ENCODE results near the gene MEA1.
"Not testable (repeated sequence)": the region's sequence is repeated elsewhere in the genome, so short reads cannot be mapped to it uniquely, and the experiment has no call there.

MEA1 gene

GRCh38 chr6:43006251-43006650 lies 7.5 kb downstream of the MEA1 start:
- DNase-seq = no peak

DNA sequence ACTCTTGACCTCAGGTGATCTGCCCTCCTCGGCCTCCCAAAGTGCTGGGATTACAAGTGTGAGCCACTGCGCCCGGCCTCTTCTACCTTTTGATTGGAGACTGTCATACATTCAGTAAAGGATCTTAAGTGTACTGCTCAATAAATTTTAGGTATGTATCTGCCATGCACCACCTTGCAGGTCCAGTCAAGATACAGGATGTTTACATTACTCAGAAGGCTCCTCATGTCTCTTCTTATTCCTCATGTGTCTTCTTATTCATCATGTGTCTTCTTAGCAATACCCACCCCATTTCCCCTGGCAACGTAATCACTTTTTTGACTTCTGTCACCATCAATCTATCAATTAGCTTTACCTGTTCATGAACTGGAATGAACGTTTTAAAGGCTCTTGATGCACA lies 7.9 kb downstream of the MEA1 start:
- no peak for DNase-seq

GRCh38 chr6:43001843-43002242 lies 11.9 kb downstream of the MEA1 start:
- DNase-seq = no peak

DNA sequence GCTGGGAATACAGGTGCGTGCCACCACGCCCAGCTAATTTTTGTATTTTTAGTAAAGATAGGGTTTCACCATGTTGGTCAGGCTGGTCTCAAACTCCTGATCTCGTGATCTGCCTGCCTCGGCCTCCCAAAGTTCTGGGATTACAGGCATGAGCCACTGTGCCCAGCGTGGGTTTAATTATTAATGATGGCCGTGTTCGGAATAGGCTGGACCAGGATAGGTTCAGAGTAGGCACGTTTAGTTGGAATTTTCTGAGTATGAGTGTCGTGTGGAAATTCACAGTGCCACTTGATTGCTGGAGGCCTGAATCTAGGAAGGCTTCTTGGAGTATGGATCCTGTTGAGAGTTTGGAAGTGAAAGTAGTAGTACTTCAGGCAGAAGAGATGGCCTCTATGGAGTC lies 15.5 kb downstream of the MEA1 start:
- DNase-seq = not testable (repeated sequence)

DNA sequence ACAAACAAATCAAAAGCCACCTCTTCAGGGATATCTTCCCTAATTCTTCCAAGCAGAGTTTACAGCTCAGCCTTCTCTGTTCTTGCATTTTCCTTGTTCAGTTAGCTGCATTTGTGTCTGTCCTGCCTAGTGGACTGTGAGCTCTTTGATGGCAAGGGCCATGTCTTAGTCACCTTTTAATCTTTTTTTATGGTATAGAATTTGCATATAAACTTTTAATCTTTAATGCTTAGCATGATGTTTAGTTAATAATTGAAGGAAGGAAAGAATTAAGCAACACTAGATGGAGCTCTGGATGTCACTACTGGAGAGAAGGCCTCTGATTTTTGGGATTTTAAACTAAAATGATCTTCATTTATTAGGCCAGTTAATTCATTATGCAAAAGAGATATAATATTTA lies 17.2 kb downstream of the MEA1 start:
- DNase-seq = no peak

DNA sequence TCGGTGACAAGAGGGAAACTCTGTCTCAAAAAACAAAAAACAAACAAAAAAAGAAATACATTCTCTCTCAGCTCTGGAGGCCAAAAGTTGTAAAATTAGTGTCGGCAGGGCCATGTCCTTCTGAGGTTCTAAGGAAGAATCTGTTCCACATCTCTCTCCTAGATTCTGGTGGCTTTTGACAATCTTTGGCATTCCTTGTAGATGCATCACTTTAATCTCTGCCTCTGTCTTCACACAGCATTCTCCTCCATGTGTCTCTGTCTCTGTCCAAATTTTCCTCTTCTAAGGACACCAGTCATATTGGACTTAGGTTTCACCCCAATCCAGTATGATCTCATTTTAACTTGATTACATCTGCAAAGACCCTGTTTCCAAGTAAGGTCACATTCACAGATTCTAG lies 20.3 kb downstream of the MEA1 start:
- DNase-seq = no peak

DNA sequence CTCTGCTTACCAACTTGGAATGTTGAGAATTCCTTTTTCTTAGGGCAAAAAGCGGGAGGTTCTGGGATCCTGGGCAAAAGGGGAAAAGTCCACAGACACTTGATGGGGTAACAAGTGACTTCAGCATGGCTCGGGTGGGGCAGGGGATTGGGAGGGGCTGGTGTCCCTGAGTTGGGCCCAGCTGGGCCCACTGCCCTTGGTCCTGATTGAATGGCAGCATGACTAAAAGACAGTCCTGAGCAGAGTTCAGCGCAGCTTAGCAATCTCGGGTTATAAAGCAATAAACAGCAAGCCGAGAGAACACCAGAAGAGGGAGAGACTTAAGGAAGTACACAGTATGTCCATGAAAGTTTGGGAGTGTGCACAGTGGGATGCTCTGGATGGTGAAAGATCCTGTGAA lies 23.8 kb downstream of the MEA1 start:
- DNase-seq = no peak

GRCh38 chr6:42988486-42989020 lies 25.2 kb downstream of the MEA1 start:
- DNase-seq = no peak

- no peak for DNase-seq
Measured at GRCh38 chr6:42987533-42988451, 26.0 kb downstream of the MEA1 start.

GRCh38 chr6:42984924-42985475 lies 28.7 kb downstream of the MEA1 start:
- DNase-seq = no peak

- peak; percentile 99 for DNase-seq
Measured at GRCh38 chr6:42984001-42984923, 29.5 kb downstream of the MEA1 start, which contains the start of gene PPP2R5D. Gene PPP2R5D, plus strand, starts transcription at chr6:42984570. Its CDS starts 108 bp downstream, at chr6:42984678.

DNA sequence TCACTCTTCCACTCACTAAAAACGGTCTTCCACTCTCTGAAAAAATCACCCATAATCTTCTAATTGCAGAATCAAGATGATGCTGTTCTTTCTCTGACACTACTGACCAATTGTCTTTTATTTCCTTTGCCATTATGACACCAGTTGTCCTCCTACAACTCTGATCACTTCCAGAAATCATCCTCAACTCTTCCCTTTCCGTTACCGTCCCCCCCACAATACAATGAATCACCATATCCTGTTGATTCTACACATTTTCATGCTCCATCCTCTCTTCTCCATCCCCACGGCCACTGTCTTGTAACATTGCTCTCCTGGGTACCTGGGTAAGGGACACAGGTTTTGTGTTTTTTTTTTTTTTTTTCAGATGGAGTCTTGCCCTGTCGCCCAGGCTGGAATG lies 31.9 kb downstream of the MEA1 start:
- DNase-seq = no peak

DNA sequence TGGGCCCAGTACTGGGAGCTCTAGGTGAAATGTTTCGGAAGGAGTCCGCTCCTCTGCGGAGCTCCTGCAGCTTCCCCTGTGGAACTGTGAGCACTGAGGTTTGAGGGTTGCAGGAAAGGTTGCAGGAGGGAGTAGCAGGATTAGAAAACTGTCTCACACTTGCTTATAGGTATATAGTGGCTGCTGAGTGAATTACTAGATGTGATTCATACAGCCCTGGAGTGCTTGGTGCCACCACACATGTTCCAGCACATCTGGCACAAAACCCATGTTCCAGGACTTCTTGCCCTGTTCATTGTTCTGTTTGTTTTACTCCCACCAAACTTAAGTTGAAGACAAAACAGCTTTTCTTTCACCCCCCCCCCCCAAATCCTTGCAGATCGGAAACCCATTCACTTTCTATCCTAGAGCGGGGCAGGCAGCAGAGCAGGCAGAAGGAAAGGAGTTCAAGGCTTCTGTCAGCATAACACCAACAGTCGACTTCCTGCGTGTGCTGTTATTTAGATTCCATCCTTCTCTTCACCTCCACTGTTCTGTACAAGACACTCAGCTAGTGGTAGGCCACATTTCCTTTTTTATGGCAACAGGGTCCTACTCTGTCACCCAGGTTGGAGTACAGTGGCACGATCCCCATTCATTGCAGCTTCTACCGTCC lies 34.1 kb downstream of the MEA1 start:
- DNase-seq = no peak

- peak; percentile 87 for DNase-seq
Measured at GRCh38 chr6:42978839-42979522, 34.8 kb downstream of the MEA1 start, which contains the start of gene PEX6. Gene PEX6, minus strand, starts transcription at chr6:42979181. Its CDS starts 31 bp downstream, at chr6:42979150.

- no peak for DNase-seq
Measured at GRCh38 chr6:42978487-42978838, 35.3 kb downstream of the MEA1 start.

DNA sequence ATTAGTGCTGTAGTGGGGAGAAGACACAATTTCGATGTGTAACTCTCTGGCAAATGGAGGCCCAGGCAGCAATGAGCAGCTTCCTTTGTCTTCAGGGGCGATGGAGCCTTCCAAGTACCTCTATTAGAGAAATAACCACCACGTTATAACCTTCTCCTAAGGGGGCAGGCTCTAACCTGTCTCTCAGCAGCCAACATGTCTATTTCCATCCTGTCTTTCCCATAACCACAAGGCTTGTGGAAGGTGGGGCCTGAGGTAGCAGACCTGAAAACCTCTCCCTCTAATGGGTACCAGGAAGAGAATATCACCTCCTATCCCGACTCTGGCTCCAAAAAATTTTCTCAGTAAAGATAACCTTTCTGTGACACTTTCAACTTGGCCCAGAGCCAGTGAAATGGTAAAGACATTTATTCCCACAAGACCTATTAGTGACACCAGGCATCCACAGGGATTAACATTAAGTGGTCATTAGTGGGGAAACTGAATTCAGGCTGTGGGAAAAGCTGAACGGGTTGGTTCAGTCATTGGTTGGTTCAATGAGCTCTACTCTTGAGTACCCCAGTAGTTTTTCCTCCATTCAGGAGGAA lies 38.7 kb downstream of the MEA1 start:
- DNase-seq = peak; percentile 68

DNA sequence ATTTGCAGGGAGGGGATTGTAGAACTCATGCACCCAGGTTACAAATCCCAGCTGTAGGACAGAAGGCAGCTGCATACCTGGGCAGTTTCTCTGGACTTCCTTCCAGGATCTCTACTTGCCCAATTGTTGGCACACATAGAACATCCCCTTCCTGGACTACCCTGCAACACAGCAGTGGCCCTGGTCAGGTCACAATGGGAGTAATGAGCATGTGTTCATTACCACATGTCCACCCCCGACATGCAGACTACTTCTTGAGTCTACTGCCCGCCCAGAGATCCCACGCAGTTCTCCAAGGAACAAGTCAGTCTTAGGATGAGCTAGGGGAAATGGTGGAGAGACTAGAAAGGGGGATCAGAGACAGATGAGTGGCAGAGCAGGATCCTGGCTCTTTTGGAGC lies 39.8 kb downstream of the MEA1 start:
- no peak for DNase-seq

GRCh38 chr6:42971746-42972327 lies 41.9 kb downstream of the MEA1 start:
- DNase-seq = no peak

DNA sequence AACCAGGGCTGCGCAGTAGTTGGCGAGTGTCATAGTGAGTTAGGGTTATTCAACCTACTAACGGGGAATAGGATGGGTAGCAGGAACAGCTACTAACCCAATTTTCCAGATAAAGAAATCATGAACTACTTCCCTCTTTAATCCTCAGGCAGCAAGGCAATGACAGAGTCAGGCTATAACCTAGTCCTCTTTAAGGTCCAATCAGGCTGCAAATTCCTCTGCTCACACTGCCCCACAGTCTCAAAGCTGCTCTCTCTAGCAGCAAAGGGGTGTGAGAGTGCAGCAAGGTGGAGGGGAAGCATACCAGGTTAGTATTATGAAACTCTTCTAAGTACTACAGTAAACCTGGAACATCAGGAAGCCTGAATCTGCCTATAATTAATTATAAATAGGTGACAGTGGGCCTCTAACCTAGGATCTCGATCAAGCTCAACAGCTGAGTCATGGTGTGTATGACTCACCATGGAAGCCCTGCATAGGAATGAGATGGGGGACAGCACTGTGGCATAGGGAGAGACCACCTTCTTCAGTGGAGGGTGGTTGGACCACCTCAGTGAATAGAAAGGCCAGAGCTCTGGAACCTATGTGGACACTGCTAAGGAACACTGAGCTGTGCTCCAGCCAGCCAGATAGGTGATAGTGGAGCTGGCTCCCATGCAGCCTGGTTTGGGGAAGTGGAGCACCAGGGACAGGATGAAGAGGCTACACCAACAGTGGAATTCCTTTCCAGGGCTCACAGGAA lies 42.7 kb downstream of the MEA1 start:
- no peak for DNase-seq

DNA sequence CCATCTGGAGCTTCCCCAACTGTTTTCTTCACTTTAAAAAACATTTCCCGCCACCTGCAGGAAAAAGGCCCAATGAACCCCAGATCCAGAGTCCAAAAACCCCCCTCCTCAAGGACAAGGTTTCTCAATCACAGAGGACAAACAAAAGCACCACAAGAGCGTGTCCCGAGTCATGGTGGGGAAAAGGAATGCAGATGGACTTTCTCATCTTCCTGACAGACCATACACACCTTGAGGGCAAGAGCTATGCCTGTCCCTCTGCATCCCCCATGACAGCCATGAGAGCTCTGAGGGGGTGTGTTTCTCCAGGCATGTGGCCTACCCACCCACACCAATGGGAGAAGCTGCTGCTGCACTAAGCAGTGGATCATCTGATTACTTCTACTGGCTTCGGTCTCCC lies 43.8 kb downstream of the MEA1 start:
- DNase-seq = no peak

Data from DMS79 (cell line).